Measurements from ENCODE around the gene RABGAP1L.

- TF ChIP-seq EZH2phosphoT487 (conservative IDR thresholded peaks at IDR 0.05; ENCODE audit: low read length) (no peak), CTCF (IDR thresholded peaks at IDR 0.05; ENCODE audit: insufficient read depth, low read length, poor library complexity, severe bottlenecking) (no peak)
These were observed 238.9 kb downstream of the RABGAP1L start for GRCh38 chr1:174398246-174398645.
